HG03558 (cell line): ENCODE data around the gene HAGHL.
"Not testable (repeated sequence)": the region's sequence is repeated elsewhere in the genome, so short reads cannot be mapped to it uniquely, and the experiment has no call there.

Experiments used
- ATAC-seq: cut with Tn5 transposase; IDR thresholded peaks from one replicate; pipeline ENCODE4 v1.9.1; 2021; ENCODE audit warnings: moderate number of reproducible peaks; ENCODE audit not compliant: unreplicated experiment; ENCODE audit errors: extremely low read depth

HAGHL gene

GRCh38 chr16:747978-748746 lies 21.3 kb downstream of the HAGHL start:
- no peak for ATAC-seq

- no peak for ATAC-seq
Observed at GRCh38 chr16:749010-749409, 22.1 kb downstream of the HAGHL start.

GRCh38 chr16:750485-750884 lies 23.6 kb downstream of the HAGHL start:
- no peak for ATAC-seq

- no peak for ATAC-seq
Observed at GRCh38 chr16:751152-752006, 24.5 kb downstream of the HAGHL start.

DNA sequence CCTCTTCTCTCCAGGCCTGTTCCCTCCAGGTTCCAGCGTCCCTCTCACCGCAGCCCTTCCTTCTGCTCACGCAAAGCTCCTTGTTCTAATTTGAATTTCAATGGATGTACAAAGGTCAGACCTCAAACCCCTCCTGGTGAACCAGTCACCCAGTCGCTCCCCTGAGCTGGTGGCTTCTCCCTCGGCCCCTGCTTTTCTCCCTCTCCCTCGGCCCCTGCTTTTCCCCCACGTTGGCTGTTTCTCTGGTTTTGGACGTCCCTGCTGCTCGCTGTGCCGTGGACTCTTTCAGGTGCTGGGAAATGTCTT lies 25.1 kb downstream of the HAGHL start:
- ATAC-seq = no peak

- ATAC-seq = not testable (repeated sequence)
Observed at GRCh38 chr16:754121-754607, 27.3 kb downstream of the HAGHL start.

DNA sequence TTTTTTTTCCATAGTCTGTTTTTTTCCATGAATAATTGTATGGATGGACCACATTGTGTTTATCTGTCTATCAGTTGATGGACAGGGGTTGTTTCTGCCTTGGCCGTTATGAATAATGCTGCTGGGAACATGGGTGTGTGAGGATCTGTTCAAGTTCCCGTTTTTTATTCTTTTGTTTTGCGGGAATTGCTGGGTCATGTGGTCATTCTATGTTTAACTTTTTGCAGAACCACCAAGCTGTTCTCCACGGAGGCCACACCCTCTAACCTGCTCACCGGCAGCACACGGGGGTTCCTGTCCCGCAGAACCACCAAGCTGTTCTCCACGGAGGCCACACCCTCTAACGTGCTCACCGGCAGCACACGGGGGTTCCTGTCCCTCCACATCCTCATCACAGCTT lies 27.8 kb downstream of the HAGHL start:
- ATAC-seq = no peak

- ATAC-seq = no peak
Observed at GRCh38 chr16:756428-756827, 29.5 kb downstream of the HAGHL start.

GRCh38 chr16:759110-759910 lies 32.4 kb downstream of the HAGHL start:
- ATAC-seq = no peak

DNA sequence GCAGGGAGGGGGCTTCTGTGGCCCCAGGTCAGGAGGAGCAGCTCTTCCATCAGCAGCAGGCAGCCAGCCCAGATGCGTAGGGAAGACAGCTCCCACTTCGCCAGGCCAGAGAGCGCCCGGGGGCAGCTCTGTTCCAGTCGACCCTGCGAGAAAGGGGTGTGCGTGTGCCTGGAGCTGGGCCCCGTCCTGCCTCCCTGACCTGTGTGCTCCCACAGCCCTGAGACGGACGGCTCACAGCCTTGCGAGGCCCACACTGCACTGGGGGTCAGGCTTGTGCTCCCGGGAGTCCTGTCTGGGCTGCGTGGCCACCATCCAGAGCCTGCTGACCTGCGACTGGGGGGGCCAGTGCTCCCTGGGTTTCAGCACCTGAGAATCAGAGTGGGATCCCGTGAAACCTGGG lies 33.2 kb downstream of the HAGHL start:
- ATAC-seq = no peak

- no peak for ATAC-seq
Observed at GRCh38 chr16:760545-761343, 33.8 kb downstream of the HAGHL start, which contains the start of gene MSLN. Gene MSLN, plus strand, starts transcription at chr16:760734. Its CDS starts 1,947 bp downstream, at chr16:762681.

GRCh38 chr16:761625-762513 lies 35.0 kb downstream of the HAGHL start:
- ATAC-seq = no peak

- ATAC-seq = no peak
Observed at GRCh38 chr16:762595-763268, 35.8 kb downstream of the HAGHL start.

DNA sequence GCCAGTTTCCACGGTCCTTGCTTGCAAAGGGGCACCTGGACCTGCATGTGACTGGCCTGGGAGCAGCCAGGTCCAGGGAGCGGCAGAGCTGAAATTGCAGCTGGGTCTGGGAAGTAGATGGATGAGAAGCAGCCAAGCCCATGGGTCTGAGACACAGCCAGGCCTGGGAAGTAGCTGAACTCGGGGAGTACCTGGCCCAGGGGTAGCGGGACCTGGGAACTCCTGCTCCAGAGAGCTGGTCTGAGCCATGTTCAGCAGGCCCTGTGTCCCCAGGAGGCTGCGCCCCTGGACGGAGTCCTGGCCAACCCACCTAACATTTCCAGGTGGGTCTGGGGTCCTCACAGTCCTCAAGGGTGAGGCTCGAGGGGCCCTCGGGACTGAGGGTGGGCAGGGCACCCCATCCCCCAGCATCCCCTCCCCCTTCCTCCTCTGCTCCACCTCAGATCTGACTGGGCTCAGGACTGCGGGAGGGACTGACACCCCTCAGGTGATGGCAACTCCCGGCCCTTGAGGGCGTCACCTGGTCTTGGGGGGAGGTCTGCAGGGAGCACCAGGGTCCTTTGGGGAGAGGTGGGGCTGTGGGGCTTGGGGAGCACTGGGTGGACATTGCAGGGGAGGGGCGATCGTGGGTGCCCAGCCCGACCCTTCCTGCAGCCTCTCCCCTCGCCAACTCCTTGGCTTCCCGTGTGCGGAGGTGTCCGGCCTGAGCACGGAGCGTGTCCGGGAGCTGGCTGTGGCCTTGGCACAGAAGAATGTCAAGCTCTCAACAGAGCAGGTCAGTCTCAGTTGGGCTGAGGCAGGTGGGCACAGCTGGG lies 36.7 kb downstream of the HAGHL start:
- no peak for ATAC-seq

DNA sequence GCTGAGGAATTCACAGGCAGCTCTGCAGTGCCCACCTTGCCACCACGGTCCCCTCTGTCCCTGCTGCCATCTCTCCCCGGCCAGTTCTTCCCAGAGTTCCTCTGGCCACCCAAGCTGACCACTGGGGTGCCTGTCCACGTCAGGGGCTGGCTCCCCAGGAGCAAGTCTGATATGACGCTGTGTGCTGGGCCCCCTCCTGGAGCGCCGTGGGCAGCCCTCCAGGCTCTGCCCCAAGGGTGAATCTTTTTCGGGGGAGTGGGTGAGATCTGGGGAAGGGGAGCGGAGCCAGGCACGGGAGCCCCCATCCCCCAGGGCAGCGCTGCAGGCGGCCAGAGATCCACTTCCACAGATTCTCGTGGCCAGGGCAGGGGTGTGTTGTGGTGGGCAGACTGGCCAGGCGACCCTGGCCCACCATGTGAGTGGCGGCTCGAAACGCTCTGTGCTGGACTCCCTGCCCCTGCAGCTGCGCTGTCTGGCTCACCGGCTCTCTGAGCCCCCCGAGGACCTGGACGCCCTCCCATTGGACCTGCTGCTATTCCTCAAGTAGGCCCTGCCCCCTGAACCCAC lies 37.4 kb downstream of the HAGHL start:
- no peak for ATAC-seq

- ATAC-seq = no peak
Observed at GRCh38 chr16:764848-765487, 38.1 kb downstream of the HAGHL start.

- no peak for ATAC-seq
Observed at GRCh38 chr16:765488-765865, 38.6 kb downstream of the HAGHL start.
